Stimulated activated CD4-positive, alpha-beta T cell treated with anti-CD3 and anti-CD28 coated beads, Interleukin-4, amount 100 ng/mL, for 48 hours (primary cell): ENCODE measurements around the gene TTC39C.
"Not testable (repeated sequence)": the region's sequence is repeated elsewhere in the genome, so short reads cannot be mapped to it uniquely, and the experiment has no call there.

Source experiments
- DNase-seq, 2 donors: peaks; one replicate each; pipeline ENCODE4 v3.0.0-alpha.2; 2020; ENCODE audit warnings: low read depth in 2 of 2

The TTC39C gene

DNA sequence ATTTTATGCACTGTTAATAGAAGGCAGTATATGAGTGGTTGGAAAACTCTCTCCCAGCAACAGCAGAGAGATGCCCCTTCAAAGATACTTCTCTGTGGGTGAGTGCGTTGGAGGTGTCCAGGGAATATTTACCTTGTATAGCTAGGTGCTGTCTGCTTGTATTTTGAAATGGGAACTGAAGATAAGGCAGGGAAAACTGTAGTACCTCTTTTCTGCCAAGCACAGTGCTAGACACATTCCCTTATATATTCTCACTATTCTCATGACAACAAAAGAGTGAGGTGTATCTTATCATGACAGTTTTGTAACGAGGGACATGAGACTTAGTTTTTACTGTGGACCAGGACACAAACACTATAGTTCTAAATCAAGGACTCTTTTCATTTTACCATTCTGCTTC, 2.1 kb downstream of the TTC39C start:
- no peak for DNase-seq

DNA sequence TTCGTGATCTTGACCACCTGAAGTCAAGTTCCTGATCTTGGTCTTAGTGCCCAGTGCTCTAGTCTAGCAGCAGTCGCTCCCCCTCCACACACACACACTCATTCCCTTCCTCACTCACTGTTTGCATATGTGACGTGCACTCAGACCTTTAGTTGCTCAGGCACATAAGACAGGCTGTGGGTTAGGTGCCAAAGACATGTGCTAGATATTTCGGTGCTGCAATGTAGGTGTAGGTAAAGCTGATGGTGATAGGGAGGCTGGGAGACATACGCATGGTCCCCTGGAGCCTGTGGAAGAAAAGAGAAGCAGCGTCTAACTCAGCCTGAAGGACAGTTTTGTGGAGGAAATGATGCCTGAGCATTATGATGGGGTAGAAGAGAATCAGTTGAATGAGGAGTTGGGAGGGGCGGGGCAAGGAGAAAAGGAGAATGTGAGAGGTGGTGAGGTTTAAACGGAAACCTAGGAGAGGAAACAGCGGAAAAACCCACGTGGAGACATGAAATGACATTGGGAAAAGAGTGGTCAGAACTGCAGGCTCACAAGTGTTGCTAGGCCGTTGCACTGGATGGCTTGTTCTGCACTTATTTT, 3.8 kb downstream of the TTC39C start:
- peak in 1 of 2 donors; percentile 25 for DNase-seq

DNA sequence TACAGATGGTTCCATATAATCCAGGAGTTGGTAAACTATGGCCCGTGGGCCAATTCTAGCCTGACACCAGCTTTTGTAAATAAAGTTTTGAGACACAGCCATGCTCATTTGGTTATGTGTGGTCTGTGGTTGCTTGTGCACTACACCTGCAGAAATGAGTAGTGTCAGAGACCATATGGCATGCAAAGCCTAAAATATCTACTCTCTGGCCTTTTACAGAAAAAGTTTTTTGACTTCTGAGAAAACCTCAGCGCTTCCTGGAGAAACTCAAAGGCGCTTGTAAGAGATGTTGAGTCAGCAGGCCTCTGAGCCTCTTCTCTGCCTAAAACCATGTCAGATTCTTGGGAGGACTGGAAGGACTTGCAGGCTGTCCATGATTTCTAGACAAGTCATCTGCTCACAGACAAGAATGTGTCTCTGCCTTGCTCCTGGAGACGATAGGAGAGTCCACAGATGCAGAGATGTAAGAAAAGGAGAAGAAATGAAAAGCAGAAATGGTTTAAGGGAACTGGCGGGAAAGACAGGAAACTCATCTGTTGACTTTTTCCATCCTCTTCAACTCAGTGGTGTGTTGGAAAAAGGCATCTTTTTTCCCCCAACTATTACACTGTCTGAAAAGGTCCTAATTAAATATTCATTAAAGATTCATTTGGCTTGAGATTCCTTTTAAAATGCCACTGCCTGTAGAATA, 5.2 kb downstream of the TTC39C start:
- DNase-seq: peak in 1 of 2 donors; percentile 35

DNA sequence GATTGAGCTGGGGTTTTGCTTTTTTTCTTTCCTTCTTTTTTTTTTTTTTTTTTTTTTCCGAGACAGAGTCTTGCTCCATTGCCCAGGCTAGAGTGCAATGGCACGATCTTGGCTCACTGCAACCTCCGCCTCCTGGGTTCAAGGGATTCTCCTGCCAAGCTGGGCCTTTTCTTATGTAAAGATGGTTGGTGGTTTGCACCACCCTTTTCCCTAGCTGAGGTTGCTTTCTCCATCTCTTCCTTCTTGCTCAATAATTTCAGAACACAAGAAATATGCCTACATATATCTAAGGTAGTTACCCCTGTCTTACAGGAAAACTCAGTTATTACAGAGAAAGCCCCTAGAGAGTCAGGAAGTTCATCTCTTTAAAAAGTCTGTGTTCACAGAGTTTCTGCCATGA, 7.0 kb downstream of the TTC39C start:
- no peak for DNase-seq

DNA sequence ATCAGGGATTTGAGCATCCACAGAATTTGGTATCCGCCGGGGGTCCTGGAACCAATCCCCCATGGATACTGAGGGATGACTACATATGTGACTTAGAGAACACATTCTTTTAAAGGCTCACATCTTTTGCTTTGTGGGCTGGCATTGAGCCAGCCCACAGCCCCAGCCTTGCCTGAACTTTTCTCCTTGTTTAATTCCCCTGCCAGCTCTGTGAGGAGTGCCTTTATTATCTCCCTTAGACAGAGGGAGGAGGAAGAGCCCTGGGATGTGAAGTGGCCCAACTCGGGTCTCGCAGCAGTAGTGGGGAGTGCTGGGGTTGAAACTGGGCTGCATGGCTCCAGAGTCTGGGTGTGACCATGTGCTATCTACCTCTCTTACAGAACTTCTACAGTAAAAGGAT, 7.6 kb downstream of the TTC39C start:
- no peak for DNase-seq

DNA sequence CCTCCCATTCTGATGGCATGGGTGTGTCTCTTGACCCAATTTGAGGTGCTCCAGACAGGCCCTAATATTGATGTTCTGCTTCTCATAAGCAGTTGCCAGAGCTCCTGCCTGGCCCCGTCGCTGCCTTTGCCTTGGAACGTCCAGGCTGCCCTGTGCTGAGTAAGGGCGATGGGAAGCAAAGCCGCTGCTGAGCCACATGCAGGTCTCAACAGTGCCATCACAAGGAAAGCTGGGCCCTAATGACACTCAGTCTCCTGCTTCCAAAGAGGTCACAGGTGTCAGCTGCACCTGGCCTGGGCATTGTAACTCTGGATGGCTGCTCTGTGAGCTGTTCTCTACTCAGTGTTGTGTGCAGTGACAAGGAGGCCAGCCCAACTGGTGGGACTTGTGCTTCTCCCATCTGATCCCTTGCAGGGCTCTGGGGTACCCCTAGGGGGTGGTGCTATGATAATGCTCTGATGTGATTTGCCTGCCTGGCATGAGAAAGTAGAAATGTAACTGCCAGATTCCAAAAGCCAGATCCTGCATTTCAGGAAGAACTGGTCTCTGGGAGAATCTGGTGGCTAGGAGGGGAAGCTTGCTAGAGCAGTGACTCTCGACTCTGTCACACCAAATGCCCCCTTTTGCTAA, 8.7 kb downstream of the TTC39C start:
- no peak for DNase-seq

DNA sequence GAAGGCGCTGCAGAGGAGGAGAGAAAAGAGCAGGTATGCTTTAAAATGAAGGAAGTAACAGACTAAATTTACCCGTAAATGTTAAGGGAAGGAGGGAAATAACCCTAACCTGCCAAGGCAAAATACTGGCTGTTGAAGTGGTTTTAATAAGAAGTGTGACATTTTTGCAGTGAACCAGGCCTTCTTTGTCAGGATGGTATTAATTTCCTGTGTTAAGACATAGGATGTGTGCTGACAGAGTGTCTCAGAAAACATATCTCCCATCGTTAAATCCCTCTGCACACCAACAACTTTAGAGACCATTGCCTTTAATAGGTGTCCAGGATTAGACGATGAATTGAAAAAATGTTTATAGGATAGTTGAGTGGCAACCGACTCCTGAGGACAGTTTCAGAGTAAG, 9.9 kb downstream of the TTC39C start:
- no peak for DNase-seq

DNA sequence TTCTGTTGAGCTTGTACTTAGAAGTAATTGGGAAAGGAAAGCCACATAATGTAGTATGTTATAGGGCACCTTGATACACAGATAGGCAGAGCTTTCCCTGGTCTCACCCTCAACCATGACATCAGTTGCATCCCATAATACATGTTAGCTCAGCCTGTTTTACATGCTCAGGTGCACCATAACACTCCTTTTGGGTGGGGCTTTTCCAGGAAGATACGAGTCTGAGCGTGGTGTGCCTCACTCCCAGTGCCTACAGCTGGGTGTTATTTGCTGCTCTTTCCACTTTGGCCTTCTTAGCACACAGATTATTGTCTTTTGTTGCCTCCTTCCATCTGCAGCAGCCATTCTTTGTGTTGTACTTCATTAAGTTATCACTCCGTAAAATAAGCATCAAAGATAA, 11.9 kb downstream of the TTC39C start:
- no peak for DNase-seq

DNA sequence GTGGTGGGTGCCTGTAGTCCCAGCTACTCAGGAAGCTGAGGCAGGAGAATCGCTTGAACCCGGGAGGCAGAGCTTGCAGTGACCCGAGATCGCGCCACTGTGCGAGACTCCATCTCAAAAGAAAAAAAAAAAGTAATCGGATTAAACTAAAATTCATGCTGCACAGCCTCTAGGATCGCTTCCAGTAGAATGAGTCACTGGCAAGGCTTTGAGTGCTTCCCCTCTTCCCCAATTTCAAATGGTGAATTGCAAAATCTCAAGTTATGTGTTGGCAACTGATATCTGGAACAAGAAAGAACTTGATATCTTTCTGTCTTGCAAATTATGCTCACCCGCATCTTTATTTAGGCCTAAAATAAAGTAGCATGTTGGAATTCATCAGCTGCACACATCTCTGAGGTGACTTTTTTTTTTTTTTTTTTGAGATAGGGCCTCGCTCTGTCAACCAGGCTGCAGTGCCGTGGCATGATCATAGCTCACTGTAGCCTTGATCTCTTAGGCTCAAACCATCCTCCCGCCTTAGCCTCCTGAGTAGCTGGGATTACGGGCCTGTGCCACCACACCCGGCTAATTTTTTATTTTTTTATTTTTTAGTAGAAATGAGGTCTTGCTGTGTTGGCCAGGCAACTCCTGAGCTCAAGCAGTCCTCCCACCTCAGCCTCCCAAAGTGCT, 12.7 kb downstream of the TTC39C start:
- DNase-seq: no peak

DNA sequence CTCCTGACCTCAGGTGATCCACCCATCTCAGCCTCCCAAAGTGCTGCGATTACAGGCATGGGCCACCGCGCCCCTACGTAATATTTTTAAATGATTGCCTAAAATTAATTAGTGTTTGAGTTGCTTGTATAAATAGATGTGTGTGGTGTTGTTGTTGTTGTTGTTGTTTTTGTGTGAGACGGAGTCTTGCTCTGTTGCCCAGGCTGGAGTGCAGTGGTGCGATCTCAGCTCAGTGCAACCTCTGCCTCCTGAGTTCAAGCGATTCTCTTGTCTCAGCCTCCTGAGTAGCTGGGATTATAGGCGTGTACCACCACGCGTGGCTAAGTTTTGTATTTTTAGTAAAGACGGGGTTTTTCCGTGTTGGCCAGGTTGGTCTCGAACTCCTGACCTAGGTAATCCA, 14.4 kb downstream of the TTC39C start:
- DNase-seq: not testable (repeated sequence)

DNA sequence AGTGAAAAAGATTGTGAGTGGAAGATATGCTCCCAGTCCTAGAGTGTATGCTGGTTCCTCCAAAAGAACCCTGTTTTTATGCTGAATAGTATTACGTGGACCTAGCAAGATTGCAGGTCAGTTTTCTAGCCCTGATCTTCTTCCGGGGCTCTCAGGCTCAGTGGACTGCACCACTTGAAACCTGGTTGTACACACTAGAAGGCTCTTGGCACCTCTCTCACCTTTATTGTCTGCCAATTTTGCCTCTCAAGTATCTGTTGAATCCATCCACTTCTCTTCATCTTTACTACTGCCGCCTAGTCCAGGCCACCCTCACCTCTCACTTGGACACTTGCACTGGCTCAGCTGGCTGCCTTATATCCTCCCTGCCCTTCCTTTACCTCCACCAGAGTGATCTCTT, 16.8 kb downstream of the TTC39C start:
- no peak for DNase-seq

DNA sequence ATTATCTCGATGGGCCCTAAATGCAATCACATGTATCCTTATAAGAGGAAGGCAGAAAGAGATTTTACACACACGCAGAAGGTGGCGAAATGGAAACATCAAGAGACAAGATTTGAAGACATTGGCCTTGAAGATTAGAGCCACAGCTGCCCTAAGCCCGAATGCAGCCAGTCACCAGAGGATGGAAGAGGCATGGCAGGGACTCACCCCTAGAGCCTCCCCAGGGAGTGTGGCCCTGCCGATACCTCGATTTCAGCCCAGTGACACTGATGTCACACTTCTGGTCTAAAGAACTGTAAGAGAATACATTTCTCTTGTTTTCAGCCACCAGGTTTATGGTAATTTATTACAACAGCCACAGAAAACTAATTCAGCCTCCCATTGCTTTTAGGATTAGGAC, 17.4 kb downstream of the TTC39C start:
- DNase-seq: no peak

DNA sequence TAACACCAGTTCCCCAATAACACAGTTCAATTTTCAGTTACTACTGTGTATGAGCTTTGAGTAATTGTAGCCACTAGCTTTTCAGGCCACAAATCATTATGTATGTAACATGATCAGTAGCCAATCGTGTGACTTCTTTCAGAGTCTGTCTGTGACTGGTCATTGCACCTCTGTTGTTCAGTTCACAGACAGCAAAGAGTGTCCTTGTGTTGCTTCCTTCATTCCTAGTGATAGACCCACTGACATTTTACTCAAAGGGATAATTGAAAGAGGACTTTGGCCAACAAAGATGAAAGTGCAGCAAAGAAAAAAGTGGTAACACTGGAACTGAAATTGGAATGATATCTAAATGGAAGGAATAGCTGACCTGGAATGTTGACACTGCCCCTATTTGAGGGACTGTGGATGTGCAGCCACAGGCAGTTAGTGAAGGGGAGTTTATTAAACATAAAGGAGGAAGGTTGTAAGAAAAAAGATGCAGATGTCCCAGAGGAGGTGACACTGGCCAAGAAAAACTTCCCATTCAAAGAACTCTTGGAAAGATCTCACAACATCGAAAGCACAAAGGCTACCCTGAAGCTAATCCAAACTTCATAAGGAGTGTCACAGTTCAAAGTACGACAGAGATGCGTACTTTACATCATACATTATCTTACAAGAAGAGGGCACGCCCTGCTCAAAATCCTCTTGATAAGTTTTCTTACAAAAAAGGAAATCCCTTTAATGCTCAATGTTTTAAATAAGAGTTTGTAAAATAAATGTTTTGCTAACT, 19.3 kb downstream of the TTC39C start:
- DNase-seq: no peak

DNA sequence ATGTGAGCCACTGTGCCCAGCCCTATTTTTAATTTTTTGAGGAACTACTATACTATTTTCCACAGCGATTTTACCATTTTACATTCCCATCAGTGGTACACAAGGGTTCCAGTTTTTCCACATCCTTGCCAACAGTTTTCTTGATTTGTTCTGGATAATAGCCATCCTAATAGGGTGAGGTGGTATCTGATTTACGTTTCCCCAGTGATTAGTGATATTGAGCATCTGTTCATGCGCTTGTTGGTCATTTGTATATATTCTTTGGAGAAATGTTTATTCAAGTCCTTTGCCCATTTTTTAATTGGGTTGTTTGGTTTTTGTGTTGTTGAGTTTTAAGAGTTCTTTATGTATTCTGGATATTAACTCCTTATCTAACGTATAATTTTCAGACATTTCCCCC, 20.8 kb downstream of the TTC39C start:
- DNase-seq: no peak

DNA sequence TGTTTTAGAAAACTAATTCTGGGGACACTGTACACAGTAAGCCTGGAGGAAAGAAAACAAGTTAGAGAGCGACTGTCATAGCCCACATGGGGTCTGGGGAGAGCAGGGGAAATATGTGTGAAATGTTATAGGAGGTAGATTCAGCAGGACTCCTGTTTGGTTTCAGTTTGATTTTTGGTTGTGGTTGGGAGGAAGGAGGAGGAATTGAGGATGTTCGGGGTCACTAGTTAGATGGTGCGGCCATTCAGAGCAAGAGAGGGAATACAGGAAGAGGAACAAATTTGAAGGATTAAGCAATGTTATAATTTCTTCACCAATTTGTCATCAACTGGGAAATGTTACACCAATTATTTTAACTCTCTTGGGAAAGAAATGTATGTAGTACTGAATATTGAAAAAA, 25.1 kb downstream of the TTC39C start:
- DNase-seq: no peak

DNA sequence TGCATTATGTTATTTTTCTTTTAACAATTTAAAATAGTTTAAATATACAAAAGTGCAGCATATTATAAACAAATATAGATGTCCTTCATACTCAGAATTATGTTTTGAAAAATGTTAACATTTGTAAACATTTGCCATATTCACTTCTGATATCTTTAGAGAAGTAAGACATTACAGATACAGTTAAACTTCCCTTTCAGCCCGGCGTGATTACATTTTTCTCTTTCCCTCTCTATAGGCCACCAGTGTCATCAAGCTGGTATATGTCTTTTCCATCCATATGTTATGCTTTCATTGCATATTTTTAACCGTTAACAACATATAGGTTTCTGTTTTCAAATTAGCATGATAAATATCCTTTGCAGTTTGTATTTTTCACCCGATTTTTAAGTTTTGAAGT, 27.1 kb downstream of the TTC39C start:
- DNase-seq: no peak

DNA sequence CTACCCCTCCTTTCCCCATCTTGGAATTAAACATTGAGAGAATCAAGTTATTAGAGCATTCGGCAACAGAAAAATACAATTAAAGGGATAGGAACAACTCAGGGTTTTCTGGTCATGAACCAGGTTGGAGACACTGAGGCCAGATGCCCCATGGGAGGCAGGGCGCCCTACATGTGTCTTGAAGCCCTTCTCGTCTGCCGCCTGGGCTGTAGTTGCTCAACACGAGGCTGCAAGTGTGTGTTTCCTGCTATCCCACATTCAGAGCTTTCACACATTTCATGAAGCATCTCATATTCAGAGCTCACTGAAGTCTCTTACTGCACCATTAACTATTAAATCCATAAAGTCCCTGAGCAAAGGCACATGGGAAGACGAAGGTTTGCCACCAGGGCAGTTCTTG, 28.8 kb downstream of the TTC39C start:
- DNase-seq: no peak

DNA sequence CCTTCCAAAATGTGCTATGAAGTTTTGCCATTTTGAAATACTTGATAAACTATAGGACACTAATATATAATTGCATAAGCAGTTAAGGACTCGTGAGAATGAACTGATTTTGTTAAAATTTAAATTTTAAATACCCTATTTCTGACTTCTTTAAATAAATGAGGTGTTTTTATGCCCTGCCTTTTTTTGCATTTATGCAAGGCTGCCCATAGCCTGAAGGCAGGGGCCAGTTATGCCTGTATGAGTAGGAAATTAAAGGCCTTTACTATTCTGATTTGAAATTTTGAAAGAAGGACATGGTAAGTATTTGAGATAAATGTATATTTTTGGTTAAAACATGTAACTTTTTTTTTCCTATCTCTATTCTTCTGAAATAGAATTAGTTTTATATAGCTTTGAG, 33.7 kb downstream of the TTC39C start:
- DNase-seq: no peak

DNA sequence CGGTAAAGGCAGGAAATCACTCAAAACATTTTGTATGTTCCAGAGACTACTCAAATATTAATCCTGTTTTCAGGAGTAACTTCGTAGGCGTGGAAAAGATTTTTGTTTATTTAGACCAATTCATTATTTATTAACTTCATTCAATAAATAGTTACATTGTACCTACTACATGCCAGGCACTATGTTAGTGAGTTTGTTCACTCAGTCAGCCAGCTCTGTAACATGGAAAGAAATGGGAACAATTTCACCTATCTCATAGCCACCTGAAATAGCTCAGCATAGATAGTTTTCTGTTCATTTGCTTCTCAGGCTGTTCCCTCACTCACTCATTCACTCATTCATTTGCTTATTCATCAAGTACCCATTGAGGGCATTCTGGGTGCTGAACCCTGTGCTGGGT, 34.6 kb downstream of the TTC39C start:
- DNase-seq: no peak

DNA sequence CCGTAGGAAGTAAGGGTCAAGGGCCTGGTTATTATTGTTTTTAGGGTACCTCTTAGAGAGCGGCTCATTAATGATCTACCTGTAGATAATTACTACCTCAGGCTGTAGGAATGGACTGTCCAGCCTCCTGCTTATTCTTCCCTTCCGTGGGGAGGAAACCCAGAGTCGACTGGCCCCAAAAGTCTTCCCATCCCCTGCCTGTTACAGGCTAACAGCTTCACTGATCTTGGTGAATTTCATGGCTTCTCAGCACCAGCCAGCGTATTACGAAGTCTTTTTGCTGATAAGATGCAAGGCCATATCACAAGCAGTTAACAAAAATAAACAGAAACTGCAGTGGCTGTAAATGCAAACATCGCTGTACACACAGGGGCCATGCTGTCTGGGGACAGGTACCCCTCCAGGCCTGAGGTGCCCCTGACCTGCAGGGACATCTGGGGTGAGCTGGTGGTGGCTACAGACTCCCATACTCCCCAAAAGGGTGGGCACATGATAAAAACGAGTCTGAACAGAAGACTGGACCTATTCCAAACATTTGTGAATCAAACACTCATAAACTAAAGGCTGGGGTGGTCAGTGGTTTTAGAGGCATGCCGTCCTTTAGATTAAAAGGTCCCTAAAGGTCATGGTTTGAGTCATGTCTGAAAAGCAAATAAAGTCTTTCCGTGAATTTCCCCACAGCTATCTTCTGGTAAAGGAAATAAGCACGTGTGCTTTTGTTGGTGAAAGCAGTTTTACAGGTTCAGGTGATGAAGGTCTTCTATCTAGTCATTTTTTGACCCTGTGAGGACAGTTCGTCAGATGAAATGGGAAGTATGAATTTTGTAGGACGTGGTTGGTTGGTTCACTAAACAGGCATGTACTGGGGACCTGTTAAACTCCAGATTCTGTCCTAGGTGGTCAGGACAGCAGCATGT, 36.7 kb downstream of the TTC39C start:
- no peak for DNase-seq

DNA sequence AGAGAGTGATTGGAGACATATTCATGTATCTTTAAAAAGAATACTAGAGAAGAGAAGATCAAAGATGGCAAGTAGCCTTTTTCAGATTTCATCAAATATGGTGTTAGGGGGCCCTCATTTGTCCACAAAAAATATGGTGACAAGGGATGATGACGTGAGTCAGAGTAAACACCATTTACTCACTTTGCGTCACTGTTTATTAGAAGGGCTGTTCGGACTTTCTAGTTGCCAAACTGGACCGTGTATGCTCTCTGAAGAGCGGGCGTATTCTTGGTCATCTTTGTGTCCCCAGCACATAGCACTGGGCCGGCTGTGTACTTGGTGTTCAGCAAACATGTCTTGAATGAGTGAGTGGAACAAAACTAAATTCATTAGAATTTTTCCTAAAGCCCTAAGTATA, 37.5 kb downstream of the TTC39C start:
- DNase-seq: no peak
